ENCODE measurements around the gene JPH3. TPM values are rescaled to one million over a fixed set of nuclear protein-coding genes. Genes with fewer than 3 reads are reported as not detected.

Gene JPH3
- 1 to 10 TPM; 1.0 to 1.2 (median 1.1) TPM for polyA plus RNA-seq (ENCODE audit: insufficient read length in 3 of 3)
- long read RNA-seq, donor 1, result 0 reads
- long read RNA-seq, donor 2, result 0 reads
- long read RNA-seq, donor 3, result 0 reads
- long read RNA-seq, donor 4, result 0 reads
- long read RNA-seq, donor 5, result 0 reads
- long read RNA-seq, donor 6, result 0 reads
- long read RNA-seq, donor 7, partial matches to known transcripts, result 6 of 6 reads
- long read RNA-seq, donor 7, other reads (novel, unspliced or antisense), result 0 of 6 reads
- long read RNA-seq, donor 8, result 0 reads
- long read RNA-seq, donor 9, result 0 reads
- long read RNA-seq, donor 10, partial matches to known transcripts, result 0 of 1 reads
- long read RNA-seq, donor 10, other reads (novel, unspliced or antisense), result 0 of 1 reads
- long read RNA-seq, donor 11, partial matches to known transcripts, result 0 of 1 reads
- long read RNA-seq, donor 11, other reads (novel, unspliced or antisense), result 0 of 1 reads
- long read RNA-seq, donor 12, result 0 reads
- long read RNA-seq, donor 13, result 0 reads
- long read RNA-seq, donor 14, result 0 reads
- long read RNA-seq, donor 15, result 0 reads
- long read RNA-seq, donor 16, result 0 reads

- DNase-seq, result no peak
Measured at GRCh38 chr16:87602001-87602775, at the start of gene JPH3. Gene JPH3 (plus strand): TSS chr16:87602508. CDS start chr16:87603147, 639 bp downstream.

GRCh38 chr16:87552772-87553573, 49.3 kb upstream of the JPH3 start:
- no peak for DNase-seq

- no peak for DNase-seq
Measured at GRCh38 chr16:87554754-87555427, 47.4 kb upstream of the JPH3 start.

GRCh38 chr16:87555647-87556046, 46.7 kb upstream of the JPH3 start:
- no peak for DNase-seq

GRCh38 chr16:87556941-87557459, 45.3 kb upstream of the JPH3 start:
- DNase-seq, result peak; percentile 63

GRCh38 chr16:87558682-87559081, 43.6 kb upstream of the JPH3 start:
- no peak for DNase-seq

- no peak for DNase-seq
Measured at GRCh38 chr16:87559945-87560344, 42.4 kb upstream of the JPH3 start.

GRCh38 chr16:87560428-87561199, 41.7 kb upstream of the JPH3 start:
- DNase-seq, result no peak

- no peak for DNase-seq
Measured at GRCh38 chr16:87561200-87562105, 40.9 kb upstream of the JPH3 start.

GRCh38 chr16:87562201-87562600, 40.1 kb upstream of the JPH3 start:
- DNase-seq, result no peak

GRCh38 chr16:87563022-87563421, 39.3 kb upstream of the JPH3 start:
- no peak for DNase-seq

- DNase-seq, result no peak
Measured at GRCh38 chr16:87563714-87564523, 38.4 kb upstream of the JPH3 start.

GRCh38 chr16:87564524-87564778, 37.9 kb upstream of the JPH3 start:
- DNase-seq, result no peak

GRCh38 chr16:87569601-87570571, 32.4 kb upstream of the JPH3 start:
- no peak for DNase-seq

GRCh38 chr16:87570572-87570937, 31.8 kb upstream of the JPH3 start:
- no peak for DNase-seq

GRCh38 chr16:87570938-87571867, 31.1 kb upstream of the JPH3 start:
- DNase-seq, result no peak
